Sciatic nerve (tissue), 2 donors: ENCODE measurements around the gene QRSL1. TPM values are rescaled to one million over a fixed set of nuclear protein-coding genes. Genes with fewer than 3 reads are reported as not detected.

Experiments used
- ATAC-seq: fragments of 200-7000 bp; cut with Tn5 transposase; one replicate; pipeline ENCODE4 v1.9.1; 2020; ENCODE audit warnings: mild to moderate bottlenecking, moderate library complexity
- DNase-seq: peaks from one replicate; pipeline ENCODE4 v3.0.0-alpha.2; 2020; ENCODE audit warnings: low spot score
- intact Hi-C: fragments of 100-400 bp; cut with DNase I; formaldehyde crosslinking; loops from one replicate; pipeline ENCODE4 v1.14.2; 2022
- total RNA-seq: library from RNA; stranded (reverse); fragmentation: NEBNext Ultra II Directional; extraction: Animal tissue kit (Norgen Biotek cat#: 25700); gene quantifications from one replicate; pipeline ENCODE4 v1.2.1, GENCODE V29; 2021
- donor health status: DM: no; HTN: no; CAD: no.
- donor health status: DM: no; HTN: no; CAD: no.

The QRSL1 gene
- total RNA-seq, 1 donor from 2014 or later, result 12.4 TPM

DNA sequence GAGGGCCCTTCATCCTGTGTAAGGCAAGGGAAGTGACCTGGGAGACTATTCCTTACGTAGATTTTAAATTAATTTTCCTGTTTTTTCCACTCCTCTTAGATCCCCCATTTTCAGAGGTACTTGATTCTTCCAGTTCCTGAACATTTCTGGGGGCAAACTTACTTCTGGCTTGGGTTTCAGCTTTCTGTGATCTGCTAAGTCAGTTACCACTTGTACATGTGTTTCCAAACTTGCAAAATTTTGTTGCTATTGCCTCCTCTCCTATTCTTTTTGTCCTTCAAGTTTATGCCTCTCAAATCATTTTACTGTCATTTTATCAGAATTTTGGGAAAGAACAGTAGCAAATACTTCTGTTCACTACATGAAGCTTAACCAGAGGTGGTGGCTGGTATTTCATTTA is 81.2 kb downstream of the QRSL1 start:
- intact Hi-C loops, result no loop called here
- DNase-seq, result no peak

DNA sequence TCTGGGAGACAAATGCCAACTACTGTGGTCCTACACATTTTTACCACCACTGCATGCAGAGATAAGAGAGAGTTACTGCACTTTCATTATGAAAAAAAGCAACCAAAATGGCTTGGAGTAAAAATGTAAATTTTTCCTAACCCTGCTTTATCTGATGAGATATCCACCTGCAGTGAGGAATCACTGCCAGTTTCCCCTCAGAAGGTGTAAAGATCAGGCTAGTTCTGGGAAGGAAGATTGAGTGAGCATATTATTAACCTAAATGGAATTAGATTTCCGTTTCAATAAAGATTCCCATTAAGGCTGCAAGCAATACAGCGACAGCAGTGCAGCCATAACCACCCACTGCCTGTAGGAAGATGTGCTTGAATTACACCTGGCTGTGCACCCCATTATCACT is 84.9 kb downstream of the QRSL1 start:
- ATAC-seq (no peak), DNase-seq (no peak)
- intact Hi-C loops, result no loop called here

More for the DNA sequence above, 81.2 kb downstream of the QRSL1 start:
- no peak for ATAC-seq

DNA sequence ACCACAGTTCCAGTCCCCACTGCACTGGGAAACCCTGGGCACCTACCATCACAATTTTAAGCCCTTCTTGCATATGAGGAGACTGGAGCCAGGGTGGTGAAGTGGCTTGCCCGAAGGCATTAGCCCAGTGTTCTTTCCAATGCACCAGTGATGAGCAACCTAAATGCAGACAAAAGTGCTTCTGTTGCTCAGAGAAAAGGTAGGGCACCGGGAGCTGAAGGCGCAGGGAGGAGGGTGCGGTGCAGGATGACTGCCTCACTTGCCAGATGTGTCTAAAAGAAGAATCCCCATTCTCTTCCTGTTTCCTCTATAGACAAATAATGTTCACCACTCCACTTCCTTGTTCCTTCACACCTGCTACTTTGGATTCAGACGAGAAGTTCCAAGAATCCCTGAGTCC is 86.5 kb downstream of the QRSL1 start:
- ATAC-seq, result no peak

DNA sequence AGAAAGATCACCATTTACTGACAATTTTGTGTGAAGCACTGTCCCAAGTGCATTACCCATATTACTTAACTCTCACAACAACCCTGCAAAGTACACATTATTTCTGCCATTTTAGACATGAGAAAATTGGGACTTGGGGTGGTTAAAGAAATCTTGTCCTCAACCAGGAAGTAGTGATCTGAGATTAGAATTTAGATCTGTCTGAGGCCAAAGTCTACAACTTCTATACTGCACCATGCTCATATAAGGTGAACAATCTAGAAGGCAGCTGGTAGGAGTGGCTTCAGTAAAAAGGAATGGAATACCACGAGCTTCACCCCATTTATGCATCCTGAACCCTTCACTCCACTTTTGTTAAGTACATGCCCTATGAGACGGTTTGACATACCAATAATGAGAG is 87.6 kb downstream of the QRSL1 start:
- intact Hi-C loops, result no loop called here
- no peak for ATAC-seq
- DNase-seq, result no peak

More for the DNA sequence above, 86.5 kb downstream of the QRSL1 start:
- no peak for DNase-seq
- intact Hi-C loops, result no loop called here

Other genes with a start within 250 kb of the QRSL1 start
- gene RTN4IP1, start 80 bp upstream of the QRSL1 start, total RNA-seq, result 5.5 TPM